Liver (tissue), 9 donors: ENCODE data around the gene SERPINA6. TPM values are rescaled to one million over a fixed set of nuclear protein-coding genes. Genes with fewer than 3 reads are reported as not detected.
"Not testable (repeated sequence)": the region's sequence is repeated elsewhere in the genome, so short reads cannot be mapped to it uniquely, and the experiment has no call there.

ENCODE experiments used
- DNase-seq: peaks from one replicate; pipeline ENCODE4 v3.0.0-alpha.2; 2017; ENCODE audit warnings: low spot score
- H3K27ac ChIP-seq, 2 donors: one replicate each; pipeline ENCODE4 v1.7.0; 2013; ENCODE audit warnings: inconsistent platforms in 2 of 2, low read length in 2 of 2, control low read depth in 1 of 2, low read depth in 1 of 2, mild to moderate bottlenecking in 1 of 2
- H3K27me3 ChIP-seq, 4 donors: one replicate each; pipeline versions ENCODE4 v1.6.1 to v1.7.0; 2013; ENCODE audit warnings: low read length in 3 of 4, inconsistent platforms in 1 of 4, mild to moderate bottlenecking in 1 of 4, moderate library complexity in 1 of 4; ENCODE audit not compliant: control insufficient read depth in 4 of 4, insufficient read depth in 4 of 4
- H3K36me3 ChIP-seq, 4 donors: one replicate each; pipeline versions ENCODE4 v1.6.1 to v1.7.0; 2013; ENCODE audit warnings: low read length in 3 of 4, mild to moderate bottlenecking in 3 of 4, low read depth in 1 of 4, moderate library complexity in 1 of 4; ENCODE audit not compliant: control insufficient read depth in 4 of 4, insufficient read depth in 3 of 4
- H3K4me1 ChIP-seq, 4 donors: one replicate each; pipeline versions ENCODE4 v1.6.1 to v1.7.0; 2013; ENCODE audit warnings: low read length in 3 of 4, mild to moderate bottlenecking in 3 of 4, moderate library complexity in 1 of 4; ENCODE audit not compliant: control insufficient read depth in 4 of 4, insufficient read depth in 4 of 4
- H3K4me3 ChIP-seq, 3 donors: one replicate each; pipeline versions ENCODE4 v1.6.1 to v1.7.0; 2013; ENCODE audit warnings: low read length in 3 of 3, control low read depth in 1 of 3, low read depth in 1 of 3, mild to moderate bottlenecking in 1 of 3
- H3K9ac ChIP-seq, 2 donors: one replicate each; pipeline ENCODE4 v1.7.0; 2013; ENCODE audit warnings: low read length in 2 of 2, mild to moderate bottlenecking in 2 of 2, moderate library complexity in 2 of 2, control low read depth in 1 of 2, low read depth in 1 of 2
- H3K9me3 ChIP-seq, 4 donors: one replicate each; pipeline versions ENCODE4 v1.6.1 to v1.7.0; 2013; ENCODE audit warnings: low read length in 3 of 4; ENCODE audit not compliant: control insufficient read depth in 4 of 4
- EGR1 ChIP-seq, 2 donors: IDR thresholded peaks; 2 replicates each; pipeline ENCODE4 v1.6.1; 2016 to 2018; ENCODE audit warnings: antibody characterized with exemption in 2 of 2, low read depth in 2 of 2
- GABPA ChIP-seq, 2 donors: IDR thresholded peaks in 1 of 2; conservative IDR thresholded peaks in 1 of 2; 2 replicates each; pipeline ENCODE4 v1.6.1; 2016; ENCODE audit warnings: antibody characterized with exemption in 2 of 2, mild to moderate bottlenecking in 1 of 2, moderate library complexity in 1 of 2
- HNF4G ChIP-seq: IDR thresholded peaks from 2 replicates; pipeline ENCODE4 v1.6.1; 2016; ENCODE audit warnings: antibody characterized with exemption
- SP1 ChIP-seq: IDR thresholded peaks from 2 replicates; pipeline ENCODE4 v1.6.1; 2018; ENCODE audit warnings: antibody characterized with exemption, mild to moderate bottlenecking
- WGBS: extraction: QIAGEN DNeasy Blood & Tissue Kit; methylation state at CpG from one replicate; pipeline ENCODE4 v1.1.7; 2013; 5-methylcytosine and 5-hydroxymethylcytosine counted together
- polyA plus RNA-seq, 2 donors: library from polyadenylated mRNA; stranded (reverse) in 1 of 2; unstranded in 1 of 2; fragments of 200-250 nt in 1 of 2; fragments of >200 nt in 1 of 2; fragmentation: Nextera tagmentation in 1 of 2; extraction: Ambion mirVana in 1 of 2; gene quantifications; one replicate each; pipeline versions ENCODE4 v1.2.1 to v1.2.3, GENCODE V29; 2013 to 2015
- total RNA-seq, 2 donors: library from RNA; depleted of rRNA; stranded (reverse); fragments of >200 nt; gene quantifications; one replicate each; pipeline ENCODE4 v1.2.3, GENCODE V29; 2014
- TF ChIP-seq, protein P1 (sequence below): fragments of 150-350 bp; IDR thresholded peaks from 2 replicates; pipeline ENCODE4 v1.5.1; 2017; ENCODE audit warnings: improper control_type of control experiment, low read depth, low read length; ENCODE audit not compliant: missing input control
- donor health status: healthy.
- donor health status: healthy.
- donor health status: healthy.
- donor health status: healthy.
- donor health status: healthy.

SERPINA6 gene
- total and polyA plus RNA-seq, 4 donors = 188 to 357 (median 328) TPM

DNA sequence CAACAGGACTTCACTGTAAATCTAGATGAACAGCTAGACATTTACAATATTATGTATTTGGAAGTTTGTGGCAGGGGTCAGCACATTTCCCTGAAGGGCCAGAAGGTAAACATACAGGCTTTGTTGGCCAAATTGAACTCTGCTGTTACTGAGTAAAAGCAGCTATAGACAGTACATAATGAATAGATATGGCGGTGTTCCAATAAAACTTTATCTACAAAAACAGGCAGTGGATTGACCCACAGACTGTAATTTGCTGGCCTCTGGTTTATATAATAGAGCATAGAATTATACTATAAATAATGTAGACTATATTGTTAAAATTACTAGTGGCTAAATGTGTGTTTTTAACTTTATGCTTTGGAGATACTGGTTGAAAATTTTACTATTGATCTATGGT lies 55.8 kb downstream of the SERPINA6 start:
- WGBS = 96% methylated on average over 1 of the region's 1 CpG
- no peak overlapping the region for H3K27ac ChIP-seq
- TF ChIP-seq EGR1 (IDR thresholded peaks at IDR 0.05; ENCODE audit: low read depth in 2 of 2) (no peak), HNF4G (no peak), GABPA (IDR thresholded peaks at IDR 0.05 in 1 of 2, conservative IDR thresholded peaks at IDR 0.05 in 1 of 2) (no peak), SP1 (no peak)
- TF ChIP-seq, protein P1, sequence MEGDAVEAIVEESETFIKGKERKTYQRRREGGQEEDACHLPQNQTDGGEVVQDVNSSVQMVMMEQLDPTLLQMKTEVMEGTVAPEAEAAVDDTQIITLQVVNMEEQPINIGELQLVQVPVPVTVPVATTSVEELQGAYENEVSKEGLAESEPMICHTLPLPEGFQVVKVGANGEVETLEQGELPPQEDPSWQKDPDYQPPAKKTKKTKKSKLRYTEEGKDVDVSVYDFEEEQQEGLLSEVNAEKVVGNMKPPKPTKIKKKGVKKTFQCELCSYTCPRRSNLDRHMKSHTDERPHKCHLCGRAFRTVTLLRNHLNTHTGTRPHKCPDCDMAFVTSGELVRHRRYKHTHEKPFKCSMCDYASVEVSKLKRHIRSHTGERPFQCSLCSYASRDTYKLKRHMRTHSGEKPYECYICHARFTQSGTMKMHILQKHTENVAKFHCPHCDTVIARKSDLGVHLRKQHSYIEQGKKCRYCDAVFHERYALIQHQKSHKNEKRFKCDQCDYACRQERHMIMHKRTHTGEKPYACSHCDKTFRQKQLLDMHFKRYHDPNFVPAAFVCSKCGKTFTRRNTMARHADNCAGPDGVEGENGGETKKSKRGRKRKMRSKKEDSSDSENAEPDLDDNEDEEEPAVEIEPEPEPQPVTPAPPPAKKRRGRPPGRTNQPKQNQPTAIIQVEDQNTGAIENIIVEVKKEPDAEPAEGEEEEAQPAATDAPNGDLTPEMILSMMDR = no peak

DNA sequence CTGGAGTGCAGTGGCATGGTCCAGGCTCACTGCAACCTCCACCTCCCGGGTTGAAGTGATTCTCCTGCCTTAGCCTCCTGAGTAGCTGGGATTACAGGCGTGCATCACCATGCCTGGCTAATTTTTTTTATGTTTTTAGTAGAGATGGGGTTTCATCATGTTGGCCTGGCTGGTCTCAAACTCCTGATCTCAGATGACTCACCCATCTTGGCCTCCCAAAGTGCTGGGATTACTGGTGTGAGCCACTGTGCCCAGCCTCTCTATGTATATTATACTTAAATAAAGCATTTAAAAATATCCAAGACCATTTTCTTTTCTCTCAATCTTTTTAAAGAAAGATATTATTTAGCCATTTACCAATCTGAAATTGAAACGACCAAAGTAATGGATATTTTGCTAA lies 58.9 kb downstream of the SERPINA6 start:
- H3K27ac ChIP-seq, H3K4me1 ChIP-seq, H3K27me3 ChIP-seq, DNase-seq, H3K4me3 ChIP-seq, H3K9me3 ChIP-seq, H3K36me3 ChIP-seq, H3K9ac ChIP-seq: not testable (repeated sequence)
- 72% methylated on average over 3 of the region's 3 CpGs for WGBS

More for the DNA sequence above, 55.8 kb downstream of the SERPINA6 start:
- no peaks in the 10 kb centered on the region for H3K4me1 ChIP-seq
- no peak for DNase-seq
- no peaks in the 10 kb centered on the region for H3K27me3 ChIP-seq
- no peaks in the 10 kb centered on the region for H3K36me3 ChIP-seq
- no peak overlapping the region for H3K4me3 ChIP-seq
- H3K9ac ChIP-seq = no peak overlapping the region
- no peaks in the 10 kb centered on the region for H3K9me3 ChIP-seq

Other genes with a start within 250 kb of the SERPINA6 start
- 10 to 100 TPM; 33.8 to 53.2 TPM for gene DDX24, start 242.1 kb downstream of the SERPINA6 start, total RNA-seq
- gene DDX24, start 242.1 kb downstream of the SERPINA6 start, polyA plus RNA-seq = 10 to 100 TPM; 42.5 to 59.7 TPM
- 1 to 10 TPM; 3.7 to 4.4 TPM for gene IFI27L1, start 242.0 kb downstream of the SERPINA6 start, total RNA-seq
- gene IFI27L1, start 242.0 kb downstream of the SERPINA6 start, polyA plus RNA-seq = 1 to 10 TPM; 6.8 to 8.1 TPM
- 10 to 100 TPM; 12.7 to 25.8 TPM for gene IFI27, start 212.6 kb downstream of the SERPINA6 start, total RNA-seq
- 100 to 1,000 TPM in 1 of 2 donors, 10 to 100 TPM in 1; 58.6 to 170 TPM for gene IFI27, start 212.6 kb downstream of the SERPINA6 start, polyA plus RNA-seq
- gene IFI27L2, start 193.7 kb downstream of the SERPINA6 start, total RNA-seq = 1 to 10 TPM; 1.7 to 6.1 TPM
- 1 to 10 TPM; 6.0 to 7.2 TPM for gene IFI27L2, start 193.7 kb downstream of the SERPINA6 start, polyA plus RNA-seq
- 1 to 10 TPM in 1 of 2 donors, under 1 TPM in 1; 0.67 to 1.3 TPM for gene PPP4R4, start 149.0 kb downstream of the SERPINA6 start, total RNA-seq
- 1 to 10 TPM in 1 of 2 donors, under 1 TPM in 1; 0.52 to 2.4 TPM for gene PPP4R4, start 149.0 kb downstream of the SERPINA6 start, polyA plus RNA-seq
- gene SERPINA10, start 30.1 kb downstream of the SERPINA6 start, total RNA-seq = 100 to 1,000 TPM; 105 to 256 TPM
- gene SERPINA10, start 30.1 kb downstream of the SERPINA6 start, polyA plus RNA-seq = 100 to 1,000 TPM; 131 to 363 TPM
- gene SERPINA2, start 43.4 kb upstream of the SERPINA6 start, total RNA-seq = not detected
- gene SERPINA2, start 43.4 kb upstream of the SERPINA6 start, polyA plus RNA-seq = not detected
- gene SERPINA1, start 65.3 kb upstream of the SERPINA6 start, total RNA-seq = over 10,000 TPM; 10,220 to 22,719 TPM
- gene SERPINA1, start 65.3 kb upstream of the SERPINA6 start, polyA plus RNA-seq = over 10,000 TPM; 28,447 to 47,972 TPM
- 10 to 100 TPM; 32.6 to 89.4 TPM for gene SERPINA11, start 129.5 kb upstream of the SERPINA6 start, total RNA-seq
- gene SERPINA11, start 129.5 kb upstream of the SERPINA6 start, polyA plus RNA-seq = 100 to 1,000 TPM; 145 to 283 TPM
- not detected for gene SERPINA9, start 152.9 kb upstream of the SERPINA6 start, total RNA-seq
- not detected for gene SERPINA9, start 152.9 kb upstream of the SERPINA6 start, polyA plus RNA-seq
- not detected for gene SERPINA12, start 186.1 kb upstream of the SERPINA6 start, total RNA-seq
- under 1 TPM in 1 of 2 donors, not detected in 1; 0.28 TPM for gene SERPINA12, start 186.1 kb upstream of the SERPINA6 start, polyA plus RNA-seq
- gene SERPINA4, start 238.1 kb upstream of the SERPINA6 start, total RNA-seq = 100 to 1,000 TPM in 1 of 2 donors, 10 to 100 TPM in 1; 50.5 to 150 TPM
- gene SERPINA4, start 238.1 kb upstream of the SERPINA6 start, polyA plus RNA-seq = 10 to 100 TPM; 67.6 to 80.3 TPM